NCI-H460 (cell line): Measurements from ENCODE around the gene HIC2. TPM values are rescaled to one million over a fixed set of nuclear protein-coding genes. Genes with fewer than 3 reads are reported as not detected.
"Not testable (repeated sequence)": the region's sequence is repeated elsewhere in the genome, so short reads cannot be mapped to it uniquely, and the experiment has no call there.

Source experiments
- DNase-seq: peaks from one replicate; pipeline ENCODE4 v3.0.0-alpha.2; 2016; ENCODE audit warnings: low read depth; ENCODE audit errors: extremely low read depth
- small RNA-seq, 2 experiments: library from RNA; depleted of rRNA; stranded (forward); fragments of <200 nt; gene quantifications; one replicate each; pipeline ENCODE3, GENCODE V24; 2014
- total RNA-seq: library from RNA; depleted of rRNA; stranded (reverse); fragments of >200 nt; shearing (Covaris generic); gene quantifications from 2 replicates; pipeline ENCODE4 v1.2.3, GENCODE V29; 2014; rRNA removed

Gene HIC2
- total RNA-seq, 1 experiment from 2014 or later = 1.9 TPM

DNA sequence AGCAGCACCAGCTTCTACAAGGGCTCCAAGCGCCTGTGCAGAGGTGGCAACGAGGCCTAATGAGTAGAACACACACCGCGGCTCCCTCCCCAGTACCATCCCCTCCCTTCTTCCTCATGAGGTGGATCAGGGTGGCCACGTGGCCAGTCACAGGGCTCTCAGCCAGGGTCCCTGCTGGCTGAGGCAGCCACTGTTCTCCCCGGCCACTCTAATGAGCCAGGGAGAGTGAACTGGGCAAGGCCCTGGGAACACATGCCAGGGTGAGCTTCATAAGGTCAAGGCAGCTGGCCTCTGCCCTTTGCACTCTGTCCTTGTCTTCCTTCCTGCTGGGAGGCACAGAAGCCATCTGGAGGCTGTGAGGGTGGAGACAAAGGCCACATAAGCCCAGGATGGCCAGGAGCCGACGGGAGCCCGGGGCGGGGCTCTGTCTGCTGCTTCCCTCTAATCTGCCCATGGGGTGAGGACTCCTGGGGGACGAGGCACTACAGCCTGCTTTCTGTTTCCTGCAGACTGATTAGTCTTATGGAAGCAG lies 72.0 kb downstream of the HIC2 start:
- DNase-seq = not testable (repeated sequence)

DNA sequence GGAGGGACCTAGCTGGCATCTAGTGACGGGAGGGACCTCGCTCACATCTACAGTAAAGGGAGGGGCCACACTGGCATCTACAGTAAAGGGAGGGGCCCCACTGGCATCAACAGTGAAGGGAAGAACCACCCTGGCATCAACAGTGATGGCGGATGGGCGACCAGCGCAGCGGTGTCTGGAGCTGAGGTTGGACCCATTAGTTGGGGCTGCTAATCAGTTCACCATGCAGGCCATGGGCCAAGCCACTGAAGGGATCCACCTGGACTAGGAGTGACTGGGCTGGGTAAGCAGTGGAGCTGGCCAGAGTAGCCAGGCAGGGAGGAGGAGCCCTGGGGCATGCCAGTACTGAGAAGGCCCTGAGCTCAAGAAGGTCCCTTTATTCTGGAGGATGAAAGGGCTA lies 73.4 kb downstream of the HIC2 start:
- not testable (repeated sequence) for DNase-seq

DNA sequence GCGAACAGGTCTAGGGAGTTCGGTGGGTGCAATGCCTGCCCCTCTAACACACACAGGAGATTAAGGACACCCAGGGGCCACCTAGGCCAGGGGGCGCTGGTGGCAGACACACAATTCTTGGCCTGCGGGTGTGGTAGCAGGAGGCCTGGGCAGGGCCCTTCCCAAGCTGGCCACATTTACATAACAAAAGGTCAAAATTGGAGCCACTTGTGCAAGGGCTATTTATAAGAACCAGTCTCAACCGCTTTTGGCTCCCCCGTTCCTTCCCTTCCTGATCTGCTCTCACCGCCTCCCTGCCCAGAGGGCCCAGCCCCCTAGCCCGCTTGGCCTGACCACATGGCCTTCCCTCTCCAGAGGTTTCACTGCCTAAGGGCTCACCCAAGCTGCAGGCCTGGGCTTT lies 75.1 kb downstream of the HIC2 start:
- not testable (repeated sequence) for DNase-seq

DNA sequence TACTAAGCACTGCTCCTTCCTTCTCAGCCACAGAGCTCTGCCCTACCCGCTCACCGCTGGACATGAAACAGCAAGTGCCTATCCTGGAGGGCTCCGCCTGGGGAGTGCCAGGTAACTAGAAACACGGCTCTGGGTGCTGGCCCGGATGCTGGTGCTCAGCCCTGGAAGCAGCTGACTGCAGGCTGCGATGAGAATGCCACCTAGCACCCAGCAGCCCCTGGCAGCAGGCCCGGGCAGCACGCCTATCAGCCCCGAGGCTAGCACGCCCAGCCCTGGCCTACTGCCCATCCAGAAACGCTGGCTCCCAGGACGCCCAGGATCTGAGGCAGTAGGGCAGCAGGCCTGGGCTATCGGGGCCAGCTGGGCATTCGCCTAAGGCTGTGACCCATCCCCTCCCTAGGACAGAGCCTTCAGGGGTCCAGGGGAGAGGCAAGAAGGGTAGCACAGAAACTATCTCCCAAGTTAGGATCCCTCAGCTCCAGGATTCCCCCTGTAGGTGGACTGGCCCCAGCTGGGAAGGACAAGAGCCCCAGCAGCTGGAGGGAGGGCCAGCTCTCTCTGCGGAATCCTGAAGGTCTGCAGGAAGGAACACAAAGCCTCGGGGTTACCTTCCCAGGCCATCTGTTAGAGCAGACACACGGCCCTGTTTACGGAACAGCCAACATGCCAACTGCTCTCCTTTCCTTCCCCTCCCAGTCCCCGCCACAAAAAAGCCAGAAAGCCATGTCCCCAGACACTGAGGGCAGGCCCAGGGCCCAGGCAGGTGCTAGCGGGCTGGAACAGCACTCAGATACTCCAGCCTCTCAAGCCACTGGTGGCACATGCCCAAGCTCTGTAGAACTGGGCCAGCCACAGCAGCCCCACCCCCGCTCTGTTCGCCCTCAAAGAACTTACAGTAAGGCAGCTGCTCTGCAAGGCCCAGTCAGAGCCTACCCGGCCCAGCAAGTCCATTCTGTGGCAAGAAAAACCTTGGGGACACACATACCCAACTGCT lies 76.9 kb downstream of the HIC2 start:
- not testable (repeated sequence) for DNase-seq

DNA sequence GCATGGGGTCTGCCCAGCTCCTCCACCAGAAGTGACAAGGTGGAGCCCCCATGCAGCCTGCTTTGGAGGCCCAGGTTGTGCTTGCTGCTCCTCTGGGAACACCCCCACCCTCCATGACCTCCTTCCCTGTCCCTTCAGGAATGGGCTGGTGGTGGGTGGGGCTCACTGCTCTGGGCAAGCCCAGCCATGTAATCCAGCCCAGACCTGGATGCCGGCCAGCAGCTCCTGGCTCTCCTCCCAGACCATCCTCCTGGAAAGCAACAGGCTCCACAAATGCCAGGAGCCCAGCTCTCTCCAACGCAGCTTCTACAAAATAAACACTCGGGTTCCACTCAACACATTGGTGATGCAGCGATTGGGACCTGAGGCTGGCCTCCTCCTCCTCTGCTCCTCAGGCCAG lies 80.8 kb downstream of the HIC2 start:
- not testable (repeated sequence) for DNase-seq

DNA sequence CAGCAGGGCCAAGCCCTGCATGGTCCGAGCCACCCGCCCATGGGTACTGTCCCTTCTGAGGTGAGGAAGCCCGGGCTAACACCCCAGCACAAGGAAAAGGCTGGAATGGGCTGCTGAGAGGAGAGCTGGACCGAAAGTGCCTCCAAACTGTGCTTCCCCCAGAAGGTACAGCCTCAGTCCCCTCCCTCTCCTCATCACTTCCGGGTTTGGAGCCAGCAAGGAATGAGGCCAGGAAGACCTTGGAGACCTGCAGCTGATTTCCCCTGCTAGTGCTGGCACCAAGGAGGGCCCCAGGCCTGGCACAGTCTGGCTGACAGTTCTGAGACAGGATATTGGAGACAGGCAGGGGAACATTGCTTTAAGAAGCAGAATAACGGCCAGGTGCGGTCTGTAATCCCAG lies 81.3 kb downstream of the HIC2 start:
- not testable (repeated sequence) for DNase-seq

DNA sequence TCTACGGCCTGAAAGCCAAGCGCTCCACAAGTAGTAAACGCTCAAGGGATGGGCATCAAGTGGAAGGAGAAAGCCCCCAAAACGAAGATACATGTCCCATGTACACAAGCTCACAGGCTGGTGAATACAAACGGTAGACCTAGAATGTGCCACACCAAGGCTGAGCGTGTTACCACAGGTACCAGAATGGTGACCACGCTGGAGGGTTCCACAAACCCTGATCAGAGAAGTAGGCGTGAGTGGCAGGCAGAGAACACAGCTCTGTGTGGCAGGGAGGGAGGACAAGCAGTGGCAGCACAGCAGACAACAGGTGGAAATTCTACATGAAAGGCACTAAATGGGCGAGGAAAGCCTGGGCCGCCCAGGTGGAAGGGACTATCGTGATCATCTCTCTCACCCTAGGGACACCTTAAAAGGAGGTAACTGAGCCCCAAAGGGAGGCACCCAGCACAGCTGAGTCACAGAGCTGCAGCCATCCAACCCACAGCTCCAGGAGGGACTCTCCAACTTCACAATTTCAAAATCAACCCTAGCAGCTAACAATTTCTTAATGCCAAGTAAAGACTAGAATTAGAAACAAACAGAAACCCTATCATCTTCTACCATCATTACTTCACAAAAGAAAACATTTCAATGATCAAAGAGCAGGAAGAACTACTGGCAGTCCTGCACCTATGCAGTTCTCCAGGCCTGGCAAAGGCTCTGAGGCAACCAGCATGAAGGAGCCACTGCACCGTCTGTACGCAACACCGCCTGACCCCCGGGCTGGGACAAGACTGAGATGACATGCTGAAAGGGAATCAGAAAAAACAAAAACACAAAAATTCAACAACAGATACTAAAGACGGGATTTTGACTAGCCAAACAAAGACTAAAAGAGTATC lies 82.7 kb downstream of the HIC2 start:
- not testable (repeated sequence) for DNase-seq

Small RNAs within 50 kb of the gene (small RNA-seq; reads per million reads assigned to genes)
- 0 reads per million in 2 experiments for gene RF00492
- gene RN7SKP63 = 0 reads per million in 2 experiments

Other genes starting within 250 kb of the HIC2 start
- gene RIMBP3B, start 33.6 kb upstream of the HIC2 start, total RNA-seq = 0.17 and 0.27 TPM in 2 replicates
- 0.37 and 2.4 TPM in 2 replicates for gene TMEM191C, start 50.0 kb downstream of the HIC2 start, total RNA-seq
- gene RIMBP3C, start 134.1 kb downstream of the HIC2 start, total RNA-seq = 0.42 and 0.81 TPM in 2 replicates
- 62.5 and 62.8 TPM in 2 replicates for gene UBE2L3, start 150.3 kb downstream of the HIC2 start, total RNA-seq
- gene YDJC, start 212.7 kb downstream of the HIC2 start, total RNA-seq = 61.2 and 73.5 TPM in 2 replicates
- gene CCDC116, start 215.4 kb downstream of the HIC2 start, total RNA-seq = not detected in 2 replicates
- gene SDF2L1, start 224.9 kb downstream of the HIC2 start, total RNA-seq = 21.2 and 25.3 TPM in 2 replicates
- 20.3 and 22.8 TPM in 2 replicates for gene PPIL2, start 248.6 kb downstream of the HIC2 start, total RNA-seq